ENCODE measurements around the gene PEAK3.

The PEAK3 gene

DNA sequence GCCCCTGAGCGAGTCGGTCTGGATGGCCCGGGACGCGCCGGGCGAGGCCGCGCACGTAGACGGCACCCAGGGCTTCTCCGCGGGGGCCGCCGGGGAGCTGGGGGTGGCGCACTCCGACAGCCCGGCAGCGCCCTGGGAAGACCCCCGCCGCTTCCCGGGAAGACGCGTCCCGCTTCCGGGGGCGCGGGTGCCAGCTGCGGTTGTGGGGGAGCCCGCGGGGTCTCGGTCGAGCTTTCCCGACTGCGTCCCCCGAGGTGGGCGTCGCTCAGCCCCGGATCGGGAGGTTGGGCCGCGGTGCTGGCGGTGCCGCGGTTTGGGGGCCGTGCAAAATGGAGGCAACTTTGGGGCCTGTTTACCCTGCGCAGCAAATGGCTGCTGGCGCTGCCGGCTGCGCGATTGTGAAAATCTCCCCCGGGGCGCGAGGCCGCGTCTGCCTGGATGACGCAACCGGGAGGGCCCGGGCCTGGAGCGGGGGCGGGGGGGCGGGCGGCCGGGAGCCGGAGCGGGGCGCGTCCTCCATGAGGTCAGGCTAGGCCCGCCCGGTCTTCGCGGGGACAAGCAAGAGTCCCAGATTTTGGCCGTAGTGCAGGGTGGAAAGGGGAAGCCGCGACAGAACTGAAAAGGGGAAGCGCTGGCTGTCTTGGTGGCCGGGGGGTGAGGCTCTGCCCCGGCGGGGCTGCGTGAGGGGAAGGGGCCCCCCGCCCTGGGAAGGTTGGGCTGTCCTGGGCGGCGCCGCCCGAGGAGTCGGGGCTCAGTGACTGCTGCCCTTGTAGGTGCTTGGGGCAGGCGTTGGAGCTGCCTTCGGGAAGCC, 11.3 kb downstream of the PEAK3 start:
- peak; percentile 40 for DNase-seq (ENCODE audit: low spot score)

- no peak for DNase-seq (ENCODE audit: low spot score)
Observed at GRCh38 chr19:2270157-2270422, 11.9 kb downstream of the PEAK3 start.

DNA sequence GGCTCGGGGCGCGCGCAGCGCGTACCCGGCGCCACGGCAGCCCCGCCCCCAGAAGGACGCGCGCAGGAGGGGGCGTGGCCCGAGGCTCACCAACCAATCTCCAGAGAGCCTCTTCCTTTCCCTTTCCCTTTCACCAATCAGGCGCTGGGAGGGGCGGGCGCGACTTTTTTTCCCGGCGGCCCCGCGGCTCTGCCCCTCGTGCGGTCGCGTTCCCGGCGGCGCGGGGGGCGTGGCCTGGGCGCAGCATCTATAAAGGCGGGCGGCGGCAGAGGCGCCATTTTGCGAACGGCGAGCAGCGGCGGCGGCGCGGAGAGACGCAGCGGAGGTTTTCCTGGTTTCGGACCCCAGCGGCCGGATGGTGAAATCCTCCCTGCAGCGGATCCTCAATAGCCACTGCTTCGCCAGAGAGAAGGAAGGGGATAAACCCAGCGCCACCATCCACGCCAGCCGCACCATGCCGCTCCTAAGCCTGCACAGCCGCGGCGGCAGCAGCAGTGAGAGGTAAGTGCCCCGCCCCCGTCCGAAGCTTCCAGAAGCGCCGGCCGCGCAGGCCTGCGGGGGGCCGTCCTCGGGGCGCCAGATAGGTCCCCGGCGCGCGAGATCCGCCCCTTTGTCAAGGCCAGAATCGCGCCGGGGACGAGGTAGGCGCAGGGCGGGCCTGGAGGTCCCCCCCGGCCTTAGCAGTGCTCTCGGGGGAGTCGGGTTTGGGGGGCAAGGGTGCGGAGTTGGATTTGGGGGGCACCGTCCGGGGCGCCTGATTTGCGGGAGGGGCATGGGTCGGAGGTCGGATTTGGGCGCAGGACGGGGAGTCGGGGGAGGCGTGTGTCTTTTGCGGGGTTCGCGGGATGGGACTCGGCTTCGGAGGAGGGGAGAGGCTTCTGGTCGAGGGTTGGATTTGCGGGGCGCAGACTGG, 12.5 kb downstream of the PEAK3 start:
- peak; percentile 96 for DNase-seq (ENCODE audit: low spot score)

GRCh38 chr19:2268861-2269243, 13.1 kb downstream of the PEAK3 start:
- no peak for DNase-seq (ENCODE audit: low spot score)

GRCh38 chr19:2268480-2268830, 13.5 kb downstream of the PEAK3 start:
- no peak for DNase-seq (ENCODE audit: low spot score)

DNA sequence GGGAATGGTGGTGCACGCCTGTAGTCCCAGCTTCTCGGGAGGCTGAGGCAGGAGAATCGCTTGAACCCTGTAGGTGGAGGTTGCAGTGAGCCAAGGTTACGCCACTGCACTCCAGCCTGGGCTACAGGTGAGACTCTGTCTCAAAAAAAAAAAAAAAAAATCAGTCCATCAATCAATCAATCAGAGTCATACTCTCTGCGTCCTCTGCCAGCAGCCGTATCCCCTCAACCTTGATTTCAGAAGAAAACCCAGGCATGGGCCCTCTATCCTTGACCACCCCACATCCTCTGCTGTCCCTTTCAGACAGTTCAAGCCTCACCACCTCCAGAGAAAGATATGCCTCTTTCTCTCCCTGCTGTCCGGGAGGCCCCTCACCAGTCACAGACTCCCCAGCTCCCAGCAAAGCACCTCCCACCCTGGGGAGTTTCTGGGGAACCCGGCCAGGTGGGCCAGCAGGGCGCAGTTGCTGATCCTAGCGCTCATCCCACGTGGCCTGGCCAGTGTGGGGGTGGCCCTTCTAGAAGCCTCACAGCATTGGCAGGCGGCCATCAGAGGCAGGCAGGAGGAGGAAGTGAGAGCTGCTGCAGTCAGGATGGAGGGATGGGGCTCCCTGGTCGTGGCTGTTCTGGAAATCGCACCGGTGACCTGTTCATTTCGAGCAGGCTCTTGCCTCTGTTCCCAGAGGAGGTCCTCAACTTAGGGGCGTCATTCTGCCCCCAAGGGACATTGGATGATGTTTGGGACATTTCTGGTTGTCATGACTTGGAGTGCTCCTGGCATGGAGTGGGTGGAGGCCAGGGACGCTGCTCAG, 15.6 kb downstream of the PEAK3 start:
- DNase-seq (ENCODE audit: low spot score), result peak; percentile 82

GRCh38 chr19:2261438-2262172, 20.4 kb downstream of the PEAK3 start:
- DNase-seq (ENCODE audit: low spot score), result peak; percentile 32

GRCh38 chr19:2260341-2260805, 21.6 kb downstream of the PEAK3 start:
- no peak for DNase-seq (ENCODE audit: low spot score)

DNA sequence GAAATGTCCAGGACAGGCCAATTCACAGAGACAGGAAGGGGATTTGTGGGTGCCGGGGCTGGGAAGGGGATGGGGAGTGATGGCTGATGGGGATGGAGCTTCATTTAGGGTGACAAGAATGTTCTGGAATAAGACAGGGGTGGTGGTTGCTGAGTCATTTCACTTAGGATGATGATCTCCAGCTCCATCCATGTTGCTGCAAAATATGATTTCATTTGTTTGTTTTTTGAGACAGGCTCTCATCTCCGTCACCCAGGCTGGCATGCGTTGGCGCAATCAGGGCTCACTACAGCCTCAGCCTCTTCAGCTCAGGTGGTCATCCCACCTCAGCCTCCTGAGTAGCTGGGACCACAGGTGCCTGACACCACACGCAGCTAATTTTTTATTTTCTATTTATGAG, 22.6 kb downstream of the PEAK3 start:
- DNase-seq (ENCODE audit: low spot score), result no peak

DNA sequence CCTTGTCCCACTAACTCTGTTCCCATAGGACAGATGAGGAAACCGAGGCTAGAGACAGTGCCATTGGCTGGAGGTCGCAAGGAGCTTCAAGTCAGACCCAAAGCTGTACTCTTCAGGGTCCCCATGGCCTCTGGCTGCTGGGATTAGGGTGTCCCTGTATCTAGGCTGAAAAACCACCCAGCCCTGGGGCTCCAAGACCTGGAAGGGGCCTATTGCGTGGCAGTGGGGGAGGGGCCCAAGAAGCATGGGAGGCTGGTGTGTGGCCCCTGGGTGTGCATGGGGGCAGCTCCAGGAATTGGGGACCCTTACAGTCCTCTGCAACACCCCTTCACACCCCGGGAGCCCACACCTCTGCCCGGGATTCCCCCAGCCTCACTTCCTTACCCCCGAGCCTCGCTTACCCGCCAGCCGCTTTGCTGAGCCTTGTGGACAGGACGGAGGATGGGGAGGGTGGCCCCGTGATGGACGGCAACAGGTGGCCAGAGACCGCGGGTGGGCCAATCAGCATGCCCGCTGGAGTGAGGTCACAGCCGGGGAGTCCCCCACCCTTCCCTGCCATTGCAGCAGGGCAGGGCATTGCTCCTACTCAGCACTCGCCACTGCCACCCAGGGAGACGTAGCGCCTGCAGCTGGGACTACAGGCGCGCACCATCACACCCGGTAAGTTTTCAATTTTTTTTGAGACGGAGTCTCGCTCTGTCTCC, 25.8 kb downstream of the PEAK3 start, which contains the start of gene JSRP1:
JSRP1 (minus strand) TSS at position 436 of the 704 bp plus-strand sequence. CDS start 1,103 bp downstream, outside the sequence.
- no peak for DNase-seq (ENCODE audit: low spot score)

GRCh38 chr19:2255112-2255845, 26.7 kb downstream of the PEAK3 start:
- no peak for DNase-seq (ENCODE audit: low spot score)

DNA sequence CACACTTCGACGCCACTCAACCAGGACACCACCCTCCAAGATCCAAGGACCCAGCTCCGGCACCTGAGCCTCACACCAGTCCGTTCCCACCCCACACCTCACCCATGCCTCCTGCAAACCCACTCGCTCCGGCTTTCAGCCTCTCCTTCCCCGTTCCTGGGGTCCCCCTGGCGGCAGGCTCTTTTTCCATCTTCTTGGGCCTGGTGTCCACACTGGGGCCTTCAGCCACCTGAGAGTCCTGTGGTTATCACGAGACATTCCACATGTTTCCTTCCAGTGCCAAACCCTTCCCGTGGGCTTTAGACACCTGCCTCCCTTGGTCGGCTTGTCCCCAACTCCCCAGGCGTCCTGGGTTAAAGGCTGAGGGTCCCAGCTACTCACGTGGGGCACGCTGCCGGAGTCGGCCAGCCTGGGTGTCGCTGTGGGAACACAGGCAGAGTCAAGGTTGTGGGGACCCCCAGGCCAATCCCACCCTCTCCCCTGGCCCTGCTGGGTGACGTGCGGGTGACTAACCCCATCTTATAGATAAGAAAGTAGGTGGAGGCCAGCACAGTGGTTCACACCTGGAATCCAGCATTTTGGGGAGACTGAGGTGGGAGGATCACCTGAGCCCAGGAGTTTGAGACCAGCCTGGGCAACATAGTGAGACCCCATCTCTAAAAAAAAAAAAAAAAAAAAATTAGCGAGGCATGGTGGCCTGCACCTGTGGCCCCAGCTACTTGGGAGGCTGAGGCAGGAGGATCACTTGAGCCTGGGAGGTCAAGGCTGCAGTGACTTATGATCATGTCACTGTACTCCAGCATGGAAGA, 27.7 kb downstream of the PEAK3 start:
- DNase-seq (ENCODE audit: low spot score), result no peak

GRCh38 chr19:2253106-2254063, 28.6 kb downstream of the PEAK3 start:
- no peak for DNase-seq (ENCODE audit: low spot score)

DNA sequence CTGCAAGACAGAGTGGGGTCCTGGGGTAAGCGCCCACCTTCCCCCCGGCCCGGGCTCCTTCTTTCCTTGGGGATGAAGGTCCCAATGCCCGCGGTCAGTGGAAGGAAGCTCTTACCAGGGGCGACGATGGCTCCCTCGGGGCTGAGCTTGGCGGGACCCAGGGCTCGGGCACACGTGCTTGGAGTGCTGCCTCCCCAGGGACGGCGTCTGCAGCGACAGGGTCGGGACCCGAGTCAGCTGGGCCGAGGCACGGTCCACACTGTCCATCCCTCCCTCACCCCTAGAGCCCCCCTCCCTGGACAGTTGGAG, 29.2 kb downstream of the PEAK3 start:
- no peak for DNase-seq (ENCODE audit: low spot score)

DNA sequence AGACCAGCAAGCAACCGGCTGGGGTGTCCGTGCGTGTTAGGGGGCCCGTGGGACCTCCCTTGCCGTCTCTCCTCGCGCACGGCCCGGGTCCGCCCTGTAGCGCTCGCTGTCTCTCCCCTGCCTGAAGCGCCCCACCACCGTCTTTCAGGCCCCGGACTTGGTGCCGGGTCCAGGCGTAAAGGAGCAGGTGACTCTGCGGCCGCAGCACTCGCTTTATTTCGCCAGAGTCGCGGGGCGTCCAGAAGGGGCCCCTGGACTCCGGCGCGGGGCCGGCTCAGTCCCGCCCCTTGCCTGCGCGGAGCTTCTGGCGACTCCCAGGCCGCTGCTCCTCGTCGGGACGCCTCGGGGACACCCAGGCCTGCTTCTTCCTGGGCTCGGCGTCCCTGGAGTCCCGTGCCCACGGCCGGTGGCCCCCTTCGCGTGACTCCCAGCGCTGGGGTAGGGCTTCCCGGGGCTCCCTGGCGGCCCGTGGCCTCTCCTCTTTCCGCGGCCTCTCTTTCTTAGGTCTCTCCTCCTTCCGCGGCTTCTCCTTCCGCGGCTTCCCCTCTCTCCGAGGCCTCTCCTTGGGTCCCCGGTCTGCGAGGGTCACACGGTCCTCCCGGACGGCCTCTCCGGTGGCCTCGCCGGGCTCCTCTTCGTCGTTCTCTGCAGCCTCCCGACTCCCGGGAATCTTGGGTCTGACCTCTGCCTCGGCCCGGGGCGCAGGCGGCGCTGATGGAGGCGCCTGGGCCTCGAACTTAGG, 29.7 kb downstream of the PEAK3 start:
- no peak for DNase-seq (ENCODE audit: low spot score)

- DNase-seq (ENCODE audit: low spot score), result no peak
Observed at GRCh38 chr19:2251106-2252054, 30.6 kb downstream of the PEAK3 start.

DNA sequence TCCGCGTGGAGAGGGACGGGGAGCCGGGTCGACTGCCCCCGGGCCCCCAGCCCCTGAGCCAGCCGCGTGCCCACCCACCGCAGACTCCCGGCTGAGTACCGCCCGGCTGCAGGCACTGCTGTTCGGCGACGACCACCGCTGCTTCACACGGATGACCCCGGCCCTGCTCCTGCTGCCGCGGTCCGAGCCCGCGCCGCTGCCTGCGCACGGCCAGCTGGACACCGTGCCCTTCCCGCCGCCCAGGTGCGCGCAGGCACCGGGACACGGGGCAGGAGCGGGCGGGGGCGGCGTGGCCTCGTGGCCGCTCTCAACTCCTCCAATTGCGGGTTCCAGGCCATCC, 31.2 kb downstream of the PEAK3 start:
- no peak for DNase-seq (ENCODE audit: low spot score)

All from cerebellar cortex (tissue), 1 donor.